Transverse colon (tissue), 4 donors: ENCODE measurements around the gene TMEM181. TPM values are rescaled to one million over a fixed set of nuclear protein-coding genes. Genes with fewer than 3 reads are reported as not detected.
"Not testable (repeated sequence)": the region's sequence is repeated elsewhere in the genome, so short reads cannot be mapped to it uniquely, and the experiment has no call there.

Experiments
- DNase-seq: peaks from one replicate; pipeline ENCODE4 v3.0.0-alpha.2; 2019
- H3K27ac ChIP-seq, 4 donors: fragments of 200-600 bp; sonication (generic); 2 replicates each; pipeline ENCODE4 v1.5.1; 2016 to 2018; ENCODE audit warnings: inconsistent platforms in 4 of 4
- H3K27me3 ChIP-seq: fragments of 200-600 bp; sonication (generic); 2 replicates; pipeline ENCODE4 v1.5.1; 2017; ENCODE audit warnings: inconsistent platforms
- H3K36me3 ChIP-seq, 4 donors: fragments of 200-600 bp; sonication (generic); 2 replicates each; pipeline ENCODE4 v1.5.1; 2017 to 2019; ENCODE audit warnings: inconsistent platforms in 4 of 4
- H3K4me1 ChIP-seq, 4 donors: fragments of 200-600 bp; sonication (generic); 2 replicates each; pipeline ENCODE4 v1.5.1; 2017 to 2020; ENCODE audit warnings: inconsistent platforms in 4 of 4
- H3K4me3 ChIP-seq, 4 donors: fragments of 200-600 bp; sonication (generic); 1 replicate in 1 of 4; 2 replicates in 3 of 4; pipeline versions ENCODE4 v1.5.1 to v1.6.1; 2017 to 2019; ENCODE audit warnings: inconsistent platforms in 4 of 4
- H3K9me3 ChIP-seq, 2 donors: fragments of 200-600 bp; sonication (generic); 2 replicates each; pipeline ENCODE4 v1.5.1; 2017 to 2019; ENCODE audit warnings: inconsistent platforms in 2 of 2
- CTCF ChIP-seq, 5 experiments: fragments of 200-600 bp in 3 of 5; fragments of 450-650 bp in 2 of 5; sonication (generic) in 3 of 5; IDR thresholded peaks; 1 replicate in 2 of 5; 2 replicates in 3 of 5; pipeline ENCODE4 v1.5.1; 2016 to 2017; ENCODE audit warnings: antibody characterized with exemption in 5 of 5, inconsistent platforms in 3 of 5, mild to moderate bottlenecking in 2 of 5, moderate library complexity in 1 of 5
- EP300 ChIP-seq: sonication (generic); formaldehyde crosslinking; IDR thresholded peaks from one replicate; pipeline ENCODE4 v1.6.1; 2017; ENCODE audit warnings: antibody characterized with exemption, low read depth
- POLR2A ChIP-seq: fragments of 450-650 bp; IDR thresholded peaks from one replicate; pipeline ENCODE4 v1.6.1; 2016; ENCODE audit warnings: antibody characterized with exemption, mild to moderate bottlenecking, moderate library complexity
- POLR2AphosphoS5 ChIP-seq, 3 donors: sonication (generic); formaldehyde crosslinking; IDR thresholded peaks; one replicate each; pipeline ENCODE4 v1.6.1; 2016; ENCODE audit warnings: antibody characterized with exemption in 3 of 3
- WGBS, 2 donors: methylation state at CpG; one replicate each; pipeline ENCODE4 v1.1.5; 2018; ENCODE audit warnings: low coverage in 1 of 2; 5-methylcytosine and 5-hydroxymethylcytosine counted together
- in situ Hi-C, 4 donors: fragments of 200-750 bp; cut with MboI; loops; one replicate each; pipeline versions ENCODE4 v1.15.0 to v1.15.1; 2017; ENCODE audit warnings: low sequenced_read_pairs in 3 of 4, low pct_ligation_motif_present in 1 of 4, low pct_unique_long_range_greater_than_20kb in 1 of 4
- intact Hi-C: fragments of 100-400 bp; cut with DNase I; formaldehyde crosslinking; loops from one replicate; pipeline ENCODE4 v1.15.1; 2023; ENCODE audit warnings: low total_unique reads
- total RNA-seq, 4 donors: library from RNA; depleted of rRNA; stranded (reverse); fragments of >200 nt; gene quantifications; one replicate each; pipeline ENCODE4 v1.1.0, GENCODE V29; 2016

Gene TMEM181
- total RNA-seq, 4 donors from 2014 or later, result 15.7 to 41.3 (median 34.2) TPM

DNA sequence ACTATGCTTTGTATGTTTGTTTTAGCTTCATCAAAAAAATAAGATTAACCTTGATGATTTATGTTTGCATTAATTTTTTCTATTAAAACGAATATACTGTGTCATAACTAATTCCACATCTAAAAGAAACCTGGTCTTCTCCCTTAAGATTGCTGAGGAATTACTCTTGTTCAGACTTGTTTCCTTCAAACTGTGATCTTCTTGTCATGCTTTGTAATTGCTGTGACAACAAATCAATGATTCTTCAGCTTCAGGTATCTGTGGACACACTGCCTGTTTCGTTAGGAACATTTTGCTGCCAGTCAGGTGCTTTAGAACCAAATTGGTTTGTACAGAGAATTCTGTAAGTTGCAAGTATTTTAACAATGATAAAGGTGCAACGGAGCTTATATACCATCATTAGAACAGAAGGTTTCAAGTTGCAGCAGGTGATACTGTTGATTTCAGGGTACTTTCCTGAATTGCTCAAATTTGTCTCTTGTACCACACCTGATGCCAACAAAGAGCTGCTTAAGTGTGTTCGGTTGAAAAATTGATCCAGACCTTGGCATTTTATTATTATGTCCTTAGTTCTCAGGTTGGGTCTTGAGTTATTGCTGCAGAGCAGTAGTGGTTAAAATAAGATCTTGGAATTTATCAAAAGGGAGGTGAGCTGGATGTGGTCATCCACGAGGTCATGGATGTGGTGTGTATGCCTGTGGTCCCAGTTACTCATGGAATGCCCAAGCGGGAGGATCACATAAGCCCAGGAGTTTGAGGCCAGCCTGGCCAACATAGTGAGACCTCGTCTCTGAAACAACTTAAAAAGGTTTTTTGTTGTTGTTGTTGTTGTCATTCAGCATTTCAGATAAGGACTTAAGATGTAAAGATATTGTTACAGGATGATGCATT, 109.5 kb downstream of the TMEM181 start:
- no peak overlapping the region for H3K27ac ChIP-seq
- H3K36me3 ChIP-seq, result no peaks in the 10 kb centered on the region
- WGBS, 2 donors, result 84 to 85% methylated on average over 5 to 7 of the region's 7 CpGs
- no peaks in the 10 kb centered on the region for H3K9me3 ChIP-seq
- DNase-seq, result no peak
- H3K4me3 ChIP-seq, result no peak overlapping the region
- in situ Hi-C loops, result no loop called here
- no peaks in the 10 kb centered on the region for H3K27me3 ChIP-seq
- intact Hi-C loops, result no loop called here
- TF ChIP-seq POLR2A (no peak), CTCF (IDR thresholded peaks at IDR 0.05) (no peak), EP300 (no peak), POLR2AphosphoS5 (IDR thresholded peaks at IDR 0.05) (no peak)
- H3K4me1 ChIP-seq, result peaks cover 0 to 6% (median 1%) of the 10 kb centered on the region in 4 donors

DNA sequence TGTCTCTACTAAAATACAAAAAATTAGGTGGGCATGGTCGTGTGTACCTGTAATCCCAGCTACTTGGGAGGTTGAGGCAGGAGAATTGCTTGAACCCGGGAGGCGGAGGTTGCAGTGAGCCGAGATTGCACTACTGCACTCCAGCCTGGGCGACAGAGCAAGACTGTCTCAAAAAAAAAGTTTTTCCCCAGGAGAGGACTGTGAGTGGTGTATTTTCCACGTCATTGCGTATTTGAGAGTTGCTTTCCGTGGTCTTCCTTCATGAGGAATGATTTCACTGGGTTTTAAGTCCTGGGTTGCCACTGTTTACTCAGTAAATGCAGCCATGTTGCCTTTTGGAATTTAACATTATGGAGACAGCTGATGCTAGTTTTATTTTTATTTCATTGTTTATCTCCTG, 112.2 kb downstream of the TMEM181 start:
- H3K27ac ChIP-seq, H3K36me3 ChIP-seq, H3K4me3 ChIP-seq, DNase-seq, in situ Hi-C loops, intact Hi-C loops, H3K9me3 ChIP-seq, H3K4me1 ChIP-seq, H3K27me3 ChIP-seq: not testable (repeated sequence)
- WGBS, 2 donors, result 84 to 95% methylated on average over 6 to 8 of the region's 8 CpGs

DNA sequence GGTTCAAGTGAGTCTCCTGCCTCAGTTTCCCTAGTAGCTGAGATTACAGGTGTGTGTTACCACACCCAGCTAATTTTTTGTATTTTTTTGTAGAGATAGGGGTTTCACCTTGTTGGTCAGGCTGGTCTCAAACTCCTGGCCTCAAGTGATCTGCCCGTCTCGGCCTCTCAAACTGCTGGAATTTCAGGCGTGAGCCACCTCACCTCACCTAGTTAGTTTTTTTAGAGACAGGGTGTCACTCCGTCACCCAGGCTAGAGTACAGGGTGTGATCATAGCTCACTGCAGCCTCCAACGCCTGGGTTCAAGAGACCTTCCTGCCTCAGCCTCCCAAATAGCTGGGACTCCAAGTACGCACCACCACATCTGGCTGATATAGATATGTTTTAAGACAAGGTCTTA, 112.8 kb downstream of the TMEM181 start:
- in situ Hi-C loops, result no loop called here
- no peak for DNase-seq
- Histone ChIP-seq H3K4me3 (no peak overlapping the region), H3K4me1 (peaks cover 0 to 6% (median 0%) of the 10 kb centered on the region in 4 donors), H3K9me3 (no peaks in the 10 kb centered on the region), H3K36me3 (no peaks in the 10 kb centered on the region), H3K27me3 (no peaks in the 10 kb centered on the region), H3K27ac (no peak overlapping the region)
- no peak for TF ChIP-seq POLR2AphosphoS5 (IDR thresholded peaks at IDR 0.05)
- no peak for TF ChIP-seq POLR2A
- TF ChIP-seq CTCF (IDR thresholded peaks at IDR 0.05), result no peak
- no peak for TF ChIP-seq EP300
- intact Hi-C loops, result no loop called here
- WGBS, 2 donors, result 99 to 100% methylated on average over 2 to 6 of the region's 6 CpGs

- Histone ChIP-seq H3K4me3 (no peak overlapping the region), H3K36me3 (no peaks in the 10 kb centered on the region), H3K27ac (no peak overlapping the region), H3K9me3 (no peaks in the 10 kb centered on the region), H3K4me1 (no peaks in the 10 kb centered on the region), H3K27me3 (no peaks in the 10 kb centered on the region)
- no peak for TF ChIP-seq CTCF (IDR thresholded peaks at IDR 0.05)
- WGBS, 2 donors, result 80 to 90% methylated on average over 1 to 14 of the region's 14 CpGs
- in situ Hi-C loops (loop anchor here in 2 of 4 donors (25.0 kb wide), 2 partner anchors 438 to 462 kb away; no protein-coding TSS in a partner anchor), intact Hi-C loops (no loop called here)
- no peak for DNase-seq
Measured at GRCh38 chr6:158674342-158675131, 114.6 kb downstream of the TMEM181 start.

DNA sequence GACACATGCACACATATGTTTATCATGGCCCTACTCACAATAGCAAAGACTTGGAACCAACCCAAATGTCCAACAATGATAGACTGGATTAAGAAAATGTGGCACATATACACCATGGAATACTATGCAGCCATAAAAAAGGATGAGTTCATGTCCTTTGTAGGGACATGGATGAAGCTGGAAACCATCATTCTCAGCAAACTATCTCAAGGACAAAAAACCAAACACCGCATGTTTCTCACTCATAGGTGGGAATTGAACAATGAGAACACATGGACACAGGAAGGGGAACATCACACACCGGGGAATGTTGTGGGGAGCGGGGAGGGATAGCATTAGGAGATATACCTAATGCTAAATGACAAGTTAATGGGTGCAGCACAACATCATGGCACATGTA, 117.2 kb downstream of the TMEM181 start:
- H3K27ac ChIP-seq, H3K4me1 ChIP-seq, H3K27me3 ChIP-seq, H3K9me3 ChIP-seq, H3K4me3 ChIP-seq, intact Hi-C loops, DNase-seq, H3K36me3 ChIP-seq: not testable (repeated sequence)
- in situ Hi-C loops, result loop anchor here in 2 of 4 donors (25.0 kb wide), 2 partner anchors 435 to 465 kb away; no protein-coding TSS in a partner anchor
- 98 to 100% methylated on average over 2 to 3 of the region's 3 CpGs for WGBS, 2 donors
